ENCODE results near the gene RASSF5. TPM values are rescaled to one million over a fixed set of nuclear protein-coding genes. Genes with fewer than 3 reads are reported as not detected.
A peak's percentile ranks its signal among the peaks of the same experiment; 100 is the strongest.
"Not testable (repeated sequence)": the region's sequence is repeated elsewhere in the genome, so short reads cannot be mapped to it uniquely, and the experiment has no call there.

The RASSF5 gene
- total and polyA plus RNA-seq, 9 of the 15 experiments (the other 6 are each of a cell fraction or from before 2014, with no cell fraction given): 6.1 to 41.0 (median 25.2) TPM

DNA sequence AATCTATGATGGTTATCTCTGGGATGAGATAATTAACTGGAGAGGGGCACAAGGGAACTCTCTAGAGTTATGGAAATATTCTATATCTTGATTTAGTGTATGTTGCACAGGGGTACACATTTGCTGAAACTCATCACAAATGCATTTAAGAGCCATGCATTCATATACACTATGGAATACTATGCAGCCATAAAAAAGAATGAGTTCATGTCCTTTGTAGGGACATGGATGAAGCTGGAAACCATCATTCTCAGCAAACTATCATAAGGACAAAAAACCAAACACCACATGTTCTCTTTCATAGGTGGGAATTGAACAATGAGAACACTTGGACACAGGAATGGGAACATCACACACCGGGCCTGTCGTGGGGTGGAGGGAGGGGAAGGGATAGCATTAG, 119.1 kb downstream of the RASSF5 start:
- BruUV-seq (replicated peaks); H3K9me3 ChIP-seq (replicated peaks; ENCODE audit: control insufficient read depth, insufficient read depth, low read depth, low read length); in situ Hi-C loops (cut with MboI); FAIRE-seq; H2AFZ ChIP-seq (ENCODE audit: low read depth, low read length); H3K9ac ChIP-seq (ENCODE audit: insufficient read depth in 1 of 2, low read depth in 2 of 2, low read length in 2 of 2); CTCF ChIA-PET (ENCODE audit: low intra/inter-chr PET ratio); H3K9me1 ChIP-seq (ENCODE audit: control insufficient read depth, insufficient read depth, low read length); H3K27ac ChIP-seq (ENCODE audit: extremely low read depth, low read depth, low read length); DNase-seq (ENCODE audit: extremely low read depth in 1 of 4, low spot score in 3 of 4); H3K27me3 ChIP-seq (ENCODE audit: control insufficient read depth in 2 of 2, insufficient read depth in 2 of 2, low read length in 2 of 2); H3K4me1 ChIP-seq (replicated peaks in 1 of 2; ENCODE audit: control insufficient read depth in 2 of 2, insufficient read depth in 2 of 2, low read length in 2 of 2); H4K20me1 ChIP-seq (replicated peaks; ENCODE audit: control insufficient read depth, insufficient read depth, low read length); intact Hi-C loops (cut with micrococcal nuclease); H3K36me3 ChIP-seq (ENCODE audit: control insufficient read depth, insufficient read depth, low read length); H3K4me2 ChIP-seq (ENCODE audit: insufficient read depth, low read length); ATAC-seq; H3K79me2 ChIP-seq (ENCODE audit: control insufficient read depth, insufficient read depth, low read length); H3K4me3 ChIP-seq: not testable (repeated sequence)
- POLR2A ChIA-PET: interaction anchor here (1.2 kb wide), 1 partner anchor 14 kb away, joined by 7 read pairs; the partner anchor contains the start of gene EIF2D
- peak; percentile 65; the same call in 1 of the 2 replicates for TF ChIP-seq BCOR (IDR thresholded peaks at IDR 0.05)
- TF ChIP-seq ZNF146 (CRISPR knock-in tag; IDR thresholded peaks at IDR 0.05; ENCODE audit: unreplicated experiment): peak; percentile 91
- TF ChIP-seq KDM1A (IDR thresholded peaks at IDR 0.05): 0 out of 4 replicates have a peak, but pooled peaks of 1 of the 2 experiments have one; percentile 32
- TF ChIP-seq RBM25 (IDR thresholded peaks at IDR 0.05; ENCODE audit: low read depth, low read length, severe bottlenecking): peak; percentile 45
- 48% methylated on average over 2 of the region's 2 CpGs for WGBS (ENCODE audit: insufficient coverage, low coverage, missing lambda C conversion rate)

DNA sequence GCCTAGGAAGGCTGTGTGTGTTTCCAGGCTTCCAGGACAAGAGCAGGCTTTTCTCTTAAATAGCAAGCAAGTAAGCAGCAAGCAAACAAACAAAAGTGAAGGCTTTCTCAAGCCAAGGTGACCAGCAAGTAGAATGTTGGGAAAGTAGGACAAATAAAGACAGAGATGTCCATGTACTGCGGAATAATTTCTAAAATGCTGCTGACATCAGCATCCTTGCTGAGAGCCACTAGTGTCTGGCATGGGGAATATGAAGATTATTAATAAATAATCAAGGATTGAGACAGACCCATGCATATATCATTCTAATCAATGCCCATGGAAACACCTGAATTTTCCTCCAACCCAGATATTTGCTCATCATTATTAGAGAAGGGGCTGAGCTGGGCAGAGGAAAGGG, 121.6 kb downstream of the RASSF5 start:
- DNase-seq (ENCODE audit: extremely low read depth in 1 of 4, low spot score in 3 of 4) (no peak), FAIRE-seq (no peak), ATAC-seq (no peak)
- Histone ChIP-seq H3K4me1 (replicated peaks in 1 of 2; ENCODE audit: control insufficient read depth in 2 of 2, insufficient read depth in 2 of 2, low read length in 2 of 2) (0 out of 5 replicates have a peak, but pooled peaks cover 0 to under 1% of the 10 kb centered on the region in 2 experiments), H3K4me3 (no peak overlapping the region), H3K79me2 (ENCODE audit: control insufficient read depth, insufficient read depth, low read length) (no peaks in the 10 kb centered on the region), H4K20me1 (replicated peaks; ENCODE audit: control insufficient read depth, insufficient read depth, low read length) (no peaks in the 10 kb centered on the region), H3K4me2 (ENCODE audit: insufficient read depth, low read length) (no peak overlapping the region), H3K9me1 (ENCODE audit: control insufficient read depth, insufficient read depth, low read length) (no peaks in the 10 kb centered on the region), H3K9ac (ENCODE audit: insufficient read depth in 1 of 2, low read depth in 2 of 2, low read length in 2 of 2) (no peak overlapping the region), H2AFZ (ENCODE audit: low read depth, low read length) (no peak overlapping the region), H3K27ac (ENCODE audit: extremely low read depth, low read depth, low read length) (no peak overlapping the region), H3K36me3 (ENCODE audit: control insufficient read depth, insufficient read depth, low read length) (no peaks in the 10 kb centered on the region), H3K9me3 (replicated peaks; ENCODE audit: control insufficient read depth, insufficient read depth, low read depth, low read length) (no peaks in the 10 kb centered on the region; the same call in 1 of the 2 replicates), H3K27me3 (ENCODE audit: control insufficient read depth in 2 of 2, insufficient read depth in 2 of 2, low read length in 2 of 2) (0 out of 5 replicates have a peak, but pooled peaks cover 0 to 6% of the 10 kb centered on the region in 2 experiments)
- in situ Hi-C loops (cut with MboI): no loop called here
- 0% methylated on average over 1 of the region's 1 CpG for WGBS (ENCODE audit: insufficient coverage, low coverage, missing lambda C conversion rate)
- intact Hi-C loops (cut with micrococcal nuclease): no loop called here
- ChIA-PET CTCF (ENCODE audit: low intra/inter-chr PET ratio) (interaction anchor here (1.0 kb wide), 1 partner anchor 282 kb away, joined by 3 read pairs; no protein-coding TSS in a partner anchor), POLR2A (interaction anchor here (0.5 to 0.9 kb wide), 3 partner anchors 9 to 202 kb away, joined by 3 read pairs; no protein-coding TSS in a partner anchor)
- TF ChIP-seq POLR3A (IDR thresholded peaks at IDR 0.05; ENCODE audit: borderline replicate concordance, extremely low read depth, insufficient read depth, insufficient read length) (no peak), C11orf30 (IDR thresholded peaks at IDR 0.05; ENCODE audit: low read depth) (peak; percentile 34; the same call in 1 of the 2 replicates), ZNF511 (CRISPR knock-in tag; IDR thresholded peaks at IDR 0.05) (no peak), MAFK (IDR thresholded peaks at IDR 0.05; ENCODE audit: low read length) (peak; percentile 48; the same call in 1 of the 2 replicates), ZNF316 (IDR thresholded peaks at IDR 0.05) (peak; percentile 29; the same call in 1 of the 2 replicates), MAFF (IDR thresholded peaks at IDR 0.05; ENCODE audit: low read length) (0 out of 2 replicates have a peak, but pooled peaks have one; percentile 35), SIRT6 (IDR thresholded peaks at IDR 0.05; ENCODE audit: low read depth, low read length) (no peak), SMARCB1 (IDR thresholded peaks at IDR 0.05; ENCODE audit: insufficient read length, low read depth) (no peak), BDP1 (IDR thresholded peaks at IDR 0.05; ENCODE audit: insufficient read depth, insufficient read length) (no peak)
- BruUV-seq (replicated peaks): no TSS peak

Measured in K562 (cell line).